H1 (cell line): ENCODE data around the gene IRF2BP2. TPM values are rescaled to one million over a fixed set of nuclear protein-coding genes. Genes with fewer than 3 reads are reported as not detected.
A peak's percentile ranks its signal among the peaks of the same experiment; 100 is the strongest.

Experiments used
- CTCF ChIA-PET: fragments of 300-600 bp; sonication (Branson Sonifier 250); formaldehyde crosslinking; loops from one replicate; lab custom pipeline; 2021; ENCODE audit not compliant: partially characterized antibody; lab: Charles Lee
- POLR2A ChIA-PET: fragments of 300-600 bp; sonication (Branson Sonifier 250); formaldehyde crosslinking; loops from one replicate; lab custom pipeline; 2021; ENCODE audit warnings: inconsistent platforms; ENCODE audit not compliant: partially characterized antibody; lab: Charles Lee
- DNase-seq, 2 experiments: peaks; one replicate each; pipeline versions ENCODE4 v3.0.0 to v3.0.0-alpha.2; 2010 to 2022; ENCODE audit warnings: low spot score in 2 of 2, low read depth in 1 of 2, mixed read lengths in 1 of 2
- FAIRE-seq: peaks from 2 replicates; lab custom pipeline; 2011; peaks lifted over from hg19 to GRCh38; lab: Jason Lieb, UNC
- H2AFZ ChIP-seq: 2 replicates; pipeline ENCODE4 v1.8.1; 2012; ENCODE audit warnings: low read length, inconsistent platforms
- H2AK5ac ChIP-seq: 2 replicates; pipeline ENCODE4 v1.6.1; 2013; ENCODE audit warnings: low read depth, low read length
- H2BK120ac ChIP-seq: replicated peaks from 2 replicates; pipeline ENCODE3; 2013; ENCODE audit warnings: low read depth, low read length, inconsistent platforms
- H2BK12ac ChIP-seq: 2 replicates; pipeline ENCODE4 v1.6.1; 2013; ENCODE audit warnings: low read depth, low read length
- H2BK15ac ChIP-seq: 2 replicates; pipeline ENCODE4 v1.6.1; 2013; ENCODE audit warnings: low read length
- H2BK20ac ChIP-seq: 2 replicates; pipeline ENCODE4 v1.6.1; 2013; ENCODE audit warnings: low read length
- H2BK5ac ChIP-seq: 2 replicates; pipeline ENCODE4 v1.6.1; 2013; ENCODE audit warnings: low read depth, low read length
- H3K14ac ChIP-seq: 2 replicates; pipeline ENCODE4 v1.6.1; 2013; ENCODE audit warnings: inconsistent platforms; ENCODE audit not compliant: insufficient read length
- H3K18ac ChIP-seq: 2 replicates; pipeline ENCODE4 v1.6.1; 2013; ENCODE audit warnings: low read length; ENCODE audit errors: extremely low read depth
- H3K23ac ChIP-seq: 2 replicates; pipeline ENCODE4 v1.6.1; 2013; ENCODE audit warnings: inconsistent platforms; ENCODE audit not compliant: insufficient read length
- H3K23me2 ChIP-seq: 2 replicates; pipeline ENCODE4 v1.6.1; 2013; ENCODE audit warnings: low read depth, low read length
- H3K27ac ChIP-seq: 2 replicates; pipeline ENCODE4 v1.6.1; 2011; ENCODE audit warnings: low read depth, low read length, inconsistent platforms
- H3K27me3 ChIP-seq, 4 experiments: replicated peaks in 1 of 4; 1 replicate in 1 of 4; 2 replicates in 3 of 4; pipeline versions ENCODE4 v1.6.1 to v1.8.1; 2011 to 2013; ENCODE audit warnings: low read length in 3 of 4, mild to moderate bottlenecking in 3 of 4, inconsistent platforms in 2 of 4, mixed read lengths in 2 of 4, moderate library complexity in 1 of 4; ENCODE audit not compliant: control insufficient read depth in 3 of 4, insufficient read depth in 3 of 4; ENCODE audit errors: extremely low read depth in 1 of 4
- H3K36me3 ChIP-seq, 4 experiments: 2 replicates each; pipeline versions ENCODE4 v1.6.1 to v1.8.1; 2011 to 2013; ENCODE audit warnings: mild to moderate bottlenecking in 4 of 4, low read length in 3 of 4, moderate library complexity in 2 of 4, control low read depth in 1 of 4, inconsistent platforms in 1 of 4; ENCODE audit not compliant: insufficient read depth in 4 of 4, control insufficient read depth in 2 of 4
- H3K4ac ChIP-seq: replicated peaks from 2 replicates; pipeline ENCODE3; 2013; ENCODE audit warnings: low read length, low read depth, mixed read lengths, inconsistent platforms; ENCODE audit not compliant: insufficient read length
- H3K4me1 ChIP-seq, 4 experiments: replicated peaks in 1 of 4; 1 replicate in 1 of 4; 2 replicates in 3 of 4; pipeline versions ENCODE4 v1.6.1 to v1.8.1; 2011 to 2013; ENCODE audit warnings: low read length in 3 of 4, inconsistent platforms in 2 of 4, mixed read lengths in 1 of 4; ENCODE audit not compliant: insufficient read depth in 4 of 4, control insufficient read depth in 3 of 4
- H3K4me2 ChIP-seq, 2 experiments: 2 replicates each; pipeline versions ENCODE4 v1.6.1 to v1.8.1; 2011 to 2013; ENCODE audit warnings: low read depth in 2 of 2, low read length in 2 of 2, control low read depth in 1 of 2, inconsistent platforms in 1 of 2, mild to moderate bottlenecking in 1 of 2; ENCODE audit not compliant: insufficient read depth in 1 of 2
- H3K4me3 ChIP-seq, 4 experiments: fragments of 200-600, 300-600 bp in 1 of 4; sonication (generic), shearing (Covaris generic), sonication (Bioruptor Twin) in 1 of 4; 2 replicates each; pipeline versions ENCODE4 v1.5.1 to v1.8.1; 2011 to 2016; ENCODE audit warnings: low read length in 4 of 4, low read depth in 3 of 4, control low read depth in 2 of 4, inconsistent platforms in 2 of 4, mild to moderate bottlenecking in 2 of 4, mixed read lengths in 1 of 4, moderate library complexity in 1 of 4; ENCODE audit not compliant: insufficient read depth in 2 of 4; ENCODE audit errors: extremely low read depth in 1 of 4
- H3K56ac ChIP-seq: replicated peaks from 2 replicates; pipeline ENCODE3; 2013; ENCODE audit warnings: low read depth, mild to moderate bottlenecking, mixed read lengths, low read length, inconsistent platforms; ENCODE audit not compliant: insufficient read length
- H3K79me1 ChIP-seq: 2 replicates; pipeline ENCODE4 v1.6.1; 2013; ENCODE audit warnings: low read depth, low read length, control low read depth
- H3K79me2 ChIP-seq, 2 experiments: 2 replicates each; pipeline versions ENCODE4 v1.6.1 to v1.8.1; 2012 to 2013; ENCODE audit warnings: low read length in 2 of 2, mild to moderate bottlenecking in 2 of 2, inconsistent platforms in 1 of 2; ENCODE audit not compliant: insufficient read depth in 2 of 2, control insufficient read depth in 1 of 2
- H3K9ac ChIP-seq, 4 experiments: replicated peaks in 1 of 4; 1 replicate in 1 of 4; 2 replicates in 3 of 4; pipeline versions ENCODE4 v1.6.1 to v1.8.1; 2011 to 2013; ENCODE audit warnings: low read depth in 3 of 4, low read length in 3 of 4, control low read depth in 2 of 4, mild to moderate bottlenecking in 2 of 4, moderate library complexity in 2 of 4, inconsistent platforms in 1 of 4; ENCODE audit errors: extremely low read depth in 1 of 4
- H3K9me3 ChIP-seq, 2 experiments: 2 replicates each; pipeline versions ENCODE4 v1.6.1 to v1.8.1; 2012 to 2013; ENCODE audit warnings: mild to moderate bottlenecking in 2 of 2, moderate library complexity in 2 of 2, control low read depth in 1 of 2, inconsistent platforms in 1 of 2, low read depth in 1 of 2, low read length in 1 of 2, mixed read lengths in 1 of 2; ENCODE audit not compliant: insufficient read depth in 2 of 2
- H4K20me1 ChIP-seq, 2 experiments: replicated peaks in 1 of 2; 2 replicates each; pipeline versions ENCODE3 to v1.8.1; 2011 to 2013; ENCODE audit warnings: inconsistent platforms in 2 of 2, low read length in 2 of 2, mild to moderate bottlenecking in 1 of 2; ENCODE audit not compliant: insufficient read depth in 2 of 2, control insufficient read depth in 1 of 2
- H4K5ac ChIP-seq: 2 replicates; pipeline ENCODE4 v1.6.1; 2013; ENCODE audit warnings: low read length, low read depth, mixed read lengths, inconsistent platforms; ENCODE audit not compliant: insufficient read length
- H4K8ac ChIP-seq: 2 replicates; pipeline ENCODE4 v1.8.0; 2013; ENCODE audit warnings: mild to moderate bottlenecking, moderate library complexity, low read length, inconsistent platforms; ENCODE audit not compliant: insufficient read depth; ENCODE audit errors: extremely low read depth
- H4K91ac ChIP-seq: replicated peaks from 2 replicates; pipeline ENCODE3; 2013; ENCODE audit warnings: low read length, mixed read lengths, inconsistent platforms; ENCODE audit not compliant: insufficient read length
- HDAC6 ChIP-seq: IDR thresholded peaks from one replicate; pipeline ENCODE4 v1.7.1; 2012; ENCODE audit warnings: low read depth, mild to moderate bottlenecking, inconsistent platforms, low read length, moderate library complexity
- RAD21 ChIP-seq, 2 experiments: IDR thresholded peaks in 1 of 2; conservative IDR thresholded peaks in 1 of 2; 2 replicates each; pipeline ENCODE4 v1.6.1; 2011; ENCODE audit warnings: low read depth in 2 of 2, low read length in 2 of 2, improper control_type of control experiment in 1 of 2, inconsistent platforms in 1 of 2, mild to moderate bottlenecking in 1 of 2, moderate library complexity in 1 of 2
- WGBS, 2 experiments: shearing (Covaris generic) in 1 of 2; methylation state at CpG; one replicate each; pipeline versions ENCODE4 v1.1.6 to v1.1.7; 2013 to 2015; ENCODE audit warnings: low lambda C conversion rate in 2 of 2, mixed read lengths in 2 of 2, inconsistent platforms in 1 of 2, low coverage in 1 of 2, missing lambda C conversion rate in 1 of 2; ENCODE audit not compliant: insufficient replicate concordance in 2 of 2, insufficient coverage in 1 of 2, insufficient read length in 1 of 2; ENCODE audit errors: extremely low coverage in 1 of 2, missing lambda C conversion rate in 1 of 2; 5-methylcytosine and 5-hydroxymethylcytosine counted together
- polyA plus RNA-seq, 7 experiments: library from polyadenylated mRNA; depleted of rRNA in 3 of 7; stranded (reverse) in 5 of 7; unstranded in 2 of 7; fragments of >200 nt in 5 of 7; fragments of 200-250 nt in 2 of 7; gene quantifications; 1 replicate in 5 of 7; 2 replicates in 1 of 7; 4 replicates in 1 of 7; pipeline versions ENCODE4 v1.2.1 to v1.2.3, GENCODE V29; 2011 to 2013; ENCODE audit warnings: missing spikeins in 2 of 7, mixed read lengths in 2 of 7
- total RNA-seq: library from RNA; stranded (reverse); fragmentation: NEBNext Ultra II Directional; extraction: Animal tissue kit (Norgen Biotek cat#: 25700); gene quantifications from 2 replicates; pipeline ENCODE4 v1.2.1, GENCODE V29; 2021
- TF ChIP-seq, protein P1 (sequence below), 3 experiments: IDR thresholded peaks; 1 replicate in 2 of 3; 2 replicates in 1 of 3; pipeline versions ENCODE4 v1.5.1 to v1.6.1; 2011; ENCODE audit warnings: low read length in 3 of 3, mild to moderate bottlenecking in 3 of 3, inconsistent platforms in 2 of 3, low read depth in 1 of 3, moderate library complexity in 1 of 3; ENCODE audit not compliant: insufficient read depth in 1 of 3; ENCODE audit errors: control extremely low read depth in 1 of 3

IRF2BP2 gene
- total and polyA plus RNA-seq, 2 of the 8 experiments (the other 6 are each of a cell fraction or from before 2014, with no cell fraction given): 24.9 to 67.5 TPM

DNA sequence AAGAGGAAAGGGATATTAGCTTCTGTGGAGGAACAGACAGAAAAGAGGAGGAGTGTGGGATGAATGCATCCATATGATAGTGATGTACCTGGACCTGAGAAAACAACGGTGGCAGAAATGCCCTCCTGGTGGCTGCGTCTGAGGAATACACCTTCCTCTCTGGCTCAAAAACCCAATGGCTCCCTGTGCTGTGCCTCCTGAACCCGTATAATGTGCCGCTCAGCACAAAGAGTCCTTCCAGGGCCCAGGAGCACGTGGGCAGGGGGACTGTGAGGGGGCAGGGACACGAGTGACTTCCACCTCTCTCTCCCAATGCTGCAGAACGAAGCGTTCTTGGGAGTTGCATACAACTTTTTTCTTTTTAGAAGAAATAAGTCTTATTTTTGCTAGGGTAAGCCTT lies 31.2 kb downstream of the IRF2BP2 start:
- Histone ChIP-seq H3K9ac (no peak overlapping the region), H3K4me3 (no peak overlapping the region), H4K5ac (no peak overlapping the region), H3K23me2 (0 out of 2 replicates have a peak, but pooled peaks cover 1% of the 10 kb centered on the region), H2BK20ac (no peak overlapping the region), H2BK15ac (no peak overlapping the region), H3K56ac (no peak overlapping the region), H3K14ac (no peak overlapping the region), H2AFZ (no peak overlapping the region), H3K23ac (no peak overlapping the region), H2BK120ac (no peak overlapping the region), H3K27ac (no peak overlapping the region), H2BK12ac (no peak overlapping the region), H3K79me2 (no peaks in the 10 kb centered on the region), H2AK5ac (no peak overlapping the region), H3K4ac (no peak overlapping the region), H3K18ac (no peak overlapping the region), H3K79me1 (no peaks in the 10 kb centered on the region), H3K27me3 (no peaks in the 10 kb centered on the region), H3K4me2 (no peak overlapping the region), H3K36me3 (no peaks in the 10 kb centered on the region), H4K8ac (peak overlapping the region; percentile 28; the same call in 1 of the 2 replicates), H3K9me3 (no peaks in the 10 kb centered on the region), H3K4me1 (no peaks in the 10 kb centered on the region), H4K20me1 (no peaks in the 10 kb centered on the region), H4K91ac (no peak overlapping the region), H2BK5ac (no peak overlapping the region)
- FAIRE-seq (no peak), DNase-seq (no peak)
- ChIA-PET CTCF (interaction anchor here (1.2 to 2.0 kb wide), 3 partner anchors 17 to 33 kb away, joined by 3 to 6 read pairs (median 6); no protein-coding TSS in a partner anchor), POLR2A (no interaction called here)
- TF ChIP-seq RAD21 (IDR thresholded peaks at IDR 0.05 in 1 of 2, conservative IDR thresholded peaks at IDR 0.05 in 1 of 2; ENCODE audit: low read depth in 2 of 2, low read length in 2 of 2): 0 out of 4 replicates have a peak, but pooled peaks of 1 of the 2 experiments have one; percentile 13
- TF ChIP-seq HDAC6: no peak
- TF ChIP-seq, protein P1, sequence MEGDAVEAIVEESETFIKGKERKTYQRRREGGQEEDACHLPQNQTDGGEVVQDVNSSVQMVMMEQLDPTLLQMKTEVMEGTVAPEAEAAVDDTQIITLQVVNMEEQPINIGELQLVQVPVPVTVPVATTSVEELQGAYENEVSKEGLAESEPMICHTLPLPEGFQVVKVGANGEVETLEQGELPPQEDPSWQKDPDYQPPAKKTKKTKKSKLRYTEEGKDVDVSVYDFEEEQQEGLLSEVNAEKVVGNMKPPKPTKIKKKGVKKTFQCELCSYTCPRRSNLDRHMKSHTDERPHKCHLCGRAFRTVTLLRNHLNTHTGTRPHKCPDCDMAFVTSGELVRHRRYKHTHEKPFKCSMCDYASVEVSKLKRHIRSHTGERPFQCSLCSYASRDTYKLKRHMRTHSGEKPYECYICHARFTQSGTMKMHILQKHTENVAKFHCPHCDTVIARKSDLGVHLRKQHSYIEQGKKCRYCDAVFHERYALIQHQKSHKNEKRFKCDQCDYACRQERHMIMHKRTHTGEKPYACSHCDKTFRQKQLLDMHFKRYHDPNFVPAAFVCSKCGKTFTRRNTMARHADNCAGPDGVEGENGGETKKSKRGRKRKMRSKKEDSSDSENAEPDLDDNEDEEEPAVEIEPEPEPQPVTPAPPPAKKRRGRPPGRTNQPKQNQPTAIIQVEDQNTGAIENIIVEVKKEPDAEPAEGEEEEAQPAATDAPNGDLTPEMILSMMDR (IDR thresholded peaks at IDR 0.05; ENCODE audit: control extremely low read depth in 1 of 3, insufficient read depth in 1 of 3, low read depth in 1 of 3, low read length in 3 of 3): peak in 1 of 3 experiments; percentile 16; a peak in 1 of 4 replicates
- 86% methylated on average over 8 of the region's 8 CpGs; no CpG with 5 or more reads in 1 of the 2 experiments for WGBS, 2 experiments
